Brain microvascular endothelial cell (primary cell): Measurements from ENCODE around the gene ZSCAN5B.

Experiments used
- DNase-seq: peaks from one replicate; pipeline ENCODE4 v3.0.0-alpha.2; 2020
- H3K27ac ChIP-seq: fragments of 250-450 bp; sonication (Bioruptor Pico); 2 replicates; pipeline ENCODE4 v1.5.1; 2020; ENCODE audit warnings: mild to moderate bottlenecking, moderate library complexity
- H3K27me3 ChIP-seq: fragments of 250-450 bp; sonication (Bioruptor Pico); replicated peaks from 2 replicates; pipeline ENCODE4 v1.5.1; 2020; ENCODE audit warnings: mild to moderate bottlenecking
- H3K36me3 ChIP-seq: fragments of 250-450 bp; sonication (Bioruptor Pico); replicated peaks from 2 replicates; pipeline ENCODE4 v1.5.1; 2020; ENCODE audit warnings: mild to moderate bottlenecking
- H3K4me3 ChIP-seq: 2 replicates; pipeline ENCODE4 v1.5.1; 2011; ENCODE audit warnings: low read depth, mild to moderate bottlenecking, control low read depth, low read length, moderate library complexity
- in situ Hi-C: cut with HindIII; loops from 2 replicates; pipeline ENCODE4 v1.10.0; 2017; ENCODE audit warnings: low sequenced_read_pairs, low pct_ligation_motif_present
- TF ChIP-seq, protein P1 (sequence below): IDR thresholded peaks from 2 replicates; pipeline ENCODE4 v1.5.1; 2011; ENCODE audit warnings: low read depth, mild to moderate bottlenecking, moderate library complexity, low read length, control low read depth, inconsistent platforms; ENCODE audit errors: missing control alignments

Gene ZSCAN5B

GRCh38 chr19:56199687-56200086, 2.1 kb upstream of the ZSCAN5B start:
- Histone ChIP-seq H3K36me3 (no peaks in the 10 kb centered on the region), H3K27ac (no peak overlapping the region), H3K4me3 (no peak overlapping the region), H3K27me3 (no peaks in the 10 kb centered on the region)
- in situ Hi-C loops = no loop called here
- TF ChIP-seq, protein P1, sequence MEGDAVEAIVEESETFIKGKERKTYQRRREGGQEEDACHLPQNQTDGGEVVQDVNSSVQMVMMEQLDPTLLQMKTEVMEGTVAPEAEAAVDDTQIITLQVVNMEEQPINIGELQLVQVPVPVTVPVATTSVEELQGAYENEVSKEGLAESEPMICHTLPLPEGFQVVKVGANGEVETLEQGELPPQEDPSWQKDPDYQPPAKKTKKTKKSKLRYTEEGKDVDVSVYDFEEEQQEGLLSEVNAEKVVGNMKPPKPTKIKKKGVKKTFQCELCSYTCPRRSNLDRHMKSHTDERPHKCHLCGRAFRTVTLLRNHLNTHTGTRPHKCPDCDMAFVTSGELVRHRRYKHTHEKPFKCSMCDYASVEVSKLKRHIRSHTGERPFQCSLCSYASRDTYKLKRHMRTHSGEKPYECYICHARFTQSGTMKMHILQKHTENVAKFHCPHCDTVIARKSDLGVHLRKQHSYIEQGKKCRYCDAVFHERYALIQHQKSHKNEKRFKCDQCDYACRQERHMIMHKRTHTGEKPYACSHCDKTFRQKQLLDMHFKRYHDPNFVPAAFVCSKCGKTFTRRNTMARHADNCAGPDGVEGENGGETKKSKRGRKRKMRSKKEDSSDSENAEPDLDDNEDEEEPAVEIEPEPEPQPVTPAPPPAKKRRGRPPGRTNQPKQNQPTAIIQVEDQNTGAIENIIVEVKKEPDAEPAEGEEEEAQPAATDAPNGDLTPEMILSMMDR = no peak
- DNase-seq = no peak

GRCh38 chr19:56193981-56194640, 3.5 kb downstream of the ZSCAN5B start:
- DNase-seq = no peak
- in situ Hi-C loops = no loop called here
- TF ChIP-seq, protein P1 = no peak
- no peak overlapping the region for H3K27ac ChIP-seq
- no peak overlapping the region for H3K4me3 ChIP-seq
- H3K27me3 ChIP-seq = no peaks in the 10 kb centered on the region
- H3K36me3 ChIP-seq = no peaks in the 10 kb centered on the region

DNA sequence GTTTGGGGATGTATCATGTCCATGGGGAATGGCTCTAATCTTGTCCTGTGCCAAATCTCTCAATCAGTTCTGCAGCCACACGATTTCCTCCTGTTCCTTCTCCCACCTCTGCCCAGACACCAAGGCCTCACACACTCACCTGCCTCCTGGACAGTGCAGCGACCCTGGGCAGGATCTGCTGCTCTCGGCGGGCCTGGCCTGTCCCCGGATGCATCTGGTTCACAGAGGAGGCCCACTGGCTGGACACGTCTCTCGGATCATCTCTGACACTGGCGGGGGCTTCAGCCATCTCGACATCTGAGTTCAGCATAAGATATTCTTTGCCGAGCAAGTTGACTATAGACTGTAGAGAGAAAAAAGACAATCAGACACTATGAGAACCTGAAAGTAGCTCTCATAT, 5.9 kb downstream of the ZSCAN5B start:
- H3K36me3 ChIP-seq = no peaks in the 10 kb centered on the region
- no peak overlapping the region for H3K27ac ChIP-seq
- no peak for DNase-seq
- H3K4me3 ChIP-seq = no peak overlapping the region
- in situ Hi-C loops = no loop called here
- TF ChIP-seq, protein P1 = no peak
- H3K27me3 ChIP-seq = no peaks in the 10 kb centered on the region

DNA sequence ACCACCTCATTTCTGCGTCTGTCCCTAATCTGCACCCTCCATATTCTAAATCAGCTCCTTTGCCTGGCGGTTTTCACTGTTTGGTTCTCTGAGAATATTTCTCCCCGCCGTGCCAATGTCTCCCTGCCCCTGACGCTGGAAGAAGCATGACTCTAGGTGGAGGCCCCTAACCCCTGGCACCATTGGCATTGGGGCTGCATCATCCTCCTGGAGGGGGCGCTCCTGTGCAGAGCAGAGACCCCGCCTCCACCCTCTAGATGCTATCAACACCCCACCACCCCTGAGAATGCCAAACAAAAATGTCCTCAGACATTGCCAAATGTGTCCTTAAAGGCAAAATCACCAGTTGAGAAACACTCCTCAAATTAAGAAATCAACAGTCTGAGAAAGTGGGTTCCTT, 6.5 kb downstream of the ZSCAN5B start:
- TF ChIP-seq, protein P1 = no peak
- Histone ChIP-seq H3K36me3 (no peaks in the 10 kb centered on the region), H3K27me3 (no peaks in the 10 kb centered on the region), H3K27ac (no peak overlapping the region), H3K4me3 (no peak overlapping the region)
- DNase-seq = no peak
- in situ Hi-C loops = no loop called here

DNA sequence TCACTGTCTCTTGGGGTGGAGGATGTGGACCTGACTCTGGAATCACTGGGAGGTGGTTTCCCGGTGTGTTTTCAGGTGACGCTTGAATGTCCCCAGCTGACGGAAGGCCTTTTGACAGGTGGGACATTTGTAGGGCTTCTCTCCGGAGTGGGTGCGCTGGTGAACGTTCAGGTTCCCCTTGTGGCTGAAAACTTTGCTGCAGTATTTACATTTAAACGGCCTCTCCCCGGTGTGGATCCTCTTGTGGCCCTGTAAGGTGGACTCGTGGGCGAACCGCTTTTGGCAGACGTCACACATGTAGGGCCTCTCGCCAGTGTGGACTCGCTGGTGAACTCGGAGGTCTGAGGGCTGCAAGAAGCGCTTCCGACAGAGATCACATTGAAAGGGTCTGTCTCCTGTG, 7.8 kb downstream of the ZSCAN5B start:
- Histone ChIP-seq H3K27ac (no peak overlapping the region), H3K36me3 (no peaks in the 10 kb centered on the region), H3K4me3 (no peak overlapping the region), H3K27me3 (no peaks in the 10 kb centered on the region)
- DNase-seq = no peak
- in situ Hi-C loops = no loop called here
- TF ChIP-seq, protein P1 = no peak

DNA sequence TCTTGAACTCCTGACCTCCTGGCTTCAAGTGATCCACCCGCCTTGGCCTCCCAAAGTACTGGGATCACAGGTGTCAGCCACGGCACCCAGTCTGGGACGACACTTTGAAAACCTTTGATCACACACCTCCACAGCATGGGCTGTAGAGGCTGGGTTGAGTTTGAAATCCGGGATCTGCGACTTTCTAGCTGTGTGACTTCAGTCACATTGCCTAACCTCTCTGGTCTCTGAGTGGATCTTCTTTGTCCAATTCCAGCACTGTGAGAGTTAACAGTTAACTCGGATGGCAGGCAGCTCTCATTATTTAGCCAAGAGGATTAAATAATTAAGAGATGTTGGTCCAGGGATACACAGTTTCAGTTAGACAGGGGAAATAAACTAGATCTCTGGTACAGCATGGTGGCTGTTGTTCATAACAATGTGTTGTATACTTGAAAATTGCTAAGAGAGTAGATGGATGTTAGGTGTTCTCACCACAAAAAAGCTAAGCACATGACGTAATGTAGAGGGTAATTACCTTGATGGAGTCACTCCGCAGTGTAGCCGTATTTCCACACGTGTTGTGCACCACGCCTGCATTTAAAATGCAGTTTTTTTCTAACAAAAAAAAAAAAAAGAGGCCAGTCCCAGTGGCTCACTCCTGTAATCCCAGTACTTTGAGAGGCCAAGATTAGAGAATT, 19.9 kb downstream of the ZSCAN5B start:
- TF ChIP-seq, protein P1 = no peak
- H3K4me3 ChIP-seq = no peak overlapping the region
- no peak overlapping the region for H3K27ac ChIP-seq
- H3K27me3 ChIP-seq = no peaks in the 10 kb centered on the region
- no peak for DNase-seq
- H3K36me3 ChIP-seq = no peaks in the 10 kb centered on the region
- in situ Hi-C loops = no loop called here
